ENCODE results near the gene CERK.

GRCh38 chr22:46677323-46678002 lies 60.6 kb downstream of the CERK start:
- TF ChIP-seq CTCF (IDR thresholded peaks at IDR 0.05) (no peak), USF1 (IDR thresholded peaks at IDR 0.05; ENCODE audit: borderline replicate concordance, low read depth) (no peak), NFIC (IDR thresholded peaks at IDR 0.05; ENCODE audit: borderline replicate concordance) (no peak), SMC3 (IDR thresholded peaks at IDR 0.05; ENCODE audit: low read depth, low read length) (no peak), RAD21 (IDR thresholded peaks at IDR 0.05; ENCODE audit: low read length) (no peak), NRF1 (IDR thresholded peaks at IDR 0.05; ENCODE audit: low read depth, low read length) (no peak)
